Erythroblast (primary cell): ENCODE results near the gene MICU2.
A peak's percentile ranks its signal among the peaks of the same experiment; 100 is the strongest.

Source experiments
- DNase-seq, 2 experiments: peaks; one replicate each; lab custom pipeline; 2025; lab: John Stamatoyannopoulos, UW
- GATA1 ChIP-seq: IDR thresholded peaks from 2 replicates; pipeline ENCODE4 v1.6.1; 2011; ENCODE audit warnings: low read depth, mild to moderate bottlenecking, control low read depth, low read length, moderate library complexity
- POLR2A ChIP-seq: IDR thresholded peaks from 2 replicates; pipeline ENCODE4 v1.6.1; 2011; ENCODE audit warnings: mild to moderate bottlenecking, low read length

Gene MICU2

GRCh38 chr13:21546372-21546771, 57.6 kb downstream of the MICU2 start:
- TF ChIP-seq POLR2A, result no peak
- no peak for TF ChIP-seq GATA1
- DNase-seq, result no peak

- no peak for TF ChIP-seq POLR2A
- no peak for TF ChIP-seq GATA1
- DNase-seq, result no peak
Observed at GRCh38 chr13:21544515-21544914, 59.5 kb downstream of the MICU2 start.

- TF ChIP-seq POLR2A (no peak), GATA1 (no peak)
- no peak for DNase-seq
Observed at GRCh38 chr13:21542563-21542962, 61.4 kb downstream of the MICU2 start.

- TF ChIP-seq GATA1 (no peak), POLR2A (no peak)
- DNase-seq, result no peak
Observed at GRCh38 chr13:21541980-21542379, 62.0 kb downstream of the MICU2 start.

GRCh38 chr13:21541271-21541670, 62.7 kb downstream of the MICU2 start:
- no peak for DNase-seq
- TF ChIP-seq GATA1 (no peak), POLR2A (no peak)

GRCh38 chr13:21539687-21540086, 64.3 kb downstream of the MICU2 start:
- TF ChIP-seq GATA1 (no peak), POLR2A (no peak)

GRCh38 chr13:21538753-21539152, 65.2 kb downstream of the MICU2 start:
- no peak for TF ChIP-seq POLR2A
- no peak for TF ChIP-seq GATA1

More at GRCh38 chr13:21539687-21540086, 64.3 kb downstream of the MICU2 start:
- DNase-seq, result no peak

GRCh38 chr13:21538280-21538679, 65.7 kb downstream of the MICU2 start:
- no peak for DNase-seq
- TF ChIP-seq GATA1 (no peak), POLR2A (no peak)

More at GRCh38 chr13:21538753-21539152, 65.2 kb downstream of the MICU2 start:
- DNase-seq, result peak in 1 of 2 experiments; percentile 8

GRCh38 chr13:21537105-21537504, 66.9 kb downstream of the MICU2 start:
- TF ChIP-seq POLR2A, result no peak
- TF ChIP-seq GATA1, result no peak
- peak; percentile 17 to 21 for DNase-seq

GRCh38 chr13:21534760-21535159, 69.2 kb downstream of the MICU2 start:
- DNase-seq, result no peak
- no peak for TF ChIP-seq POLR2A

GRCh38 chr13:21531455-21531854, 72.5 kb downstream of the MICU2 start:
- no peak for TF ChIP-seq POLR2A
- no peak for TF ChIP-seq GATA1
- DNase-seq, result no peak

GRCh38 chr13:21530656-21531055, 73.3 kb downstream of the MICU2 start:
- TF ChIP-seq GATA1 (no peak), POLR2A (no peak)
- DNase-seq, result peak; percentile 47 to 71

- no peak for TF ChIP-seq GATA1
- peak; percentile 27 for TF ChIP-seq POLR2A
- DNase-seq, result peak; percentile 45 to 56
Observed at GRCh38 chr13:21529146-21529893, 74.7 kb downstream of the MICU2 start.

GRCh38 chr13:21528616-21529015, 75.4 kb downstream of the MICU2 start:
- no peak for TF ChIP-seq GATA1
- no peak for TF ChIP-seq POLR2A
- DNase-seq, result no peak

GRCh38 chr13:21526707-21527540, 77.0 kb downstream of the MICU2 start:
- TF ChIP-seq POLR2A, result no peak
- TF ChIP-seq GATA1, result no peak
- DNase-seq, result peak; percentile 6 to 9
